Measurements from ENCODE around the gene MICB. TPM values are rescaled to one million over a fixed set of nuclear protein-coding genes. Genes with fewer than 3 reads are reported as not detected.

Gene MICB
- total and polyA plus RNA-seq, 9 of the 15 experiments (the other 6 are each of a cell fraction or from before 2014, with no cell fraction given) = 13.3 to 34.5 (median 19.8) TPM

DNA sequence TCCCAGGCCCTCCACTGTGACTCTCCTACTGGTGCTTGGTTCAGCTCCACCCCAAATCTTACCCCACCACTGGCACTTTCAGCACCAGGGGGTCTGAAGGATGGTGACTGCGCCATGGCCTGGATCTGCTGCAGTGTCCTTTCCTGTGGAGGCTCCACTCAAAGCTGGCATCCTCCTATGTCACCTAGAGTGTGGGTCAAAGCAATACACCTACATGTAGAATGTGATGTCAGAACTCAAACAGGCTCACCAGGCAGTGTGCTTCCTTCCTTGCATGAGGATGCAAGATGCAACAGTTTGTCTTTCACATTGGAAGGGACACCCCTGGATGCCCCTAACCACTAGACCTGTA, 32.8 kb upstream of the MICB start:
- TF ChIP-seq DIDO1 (tag; IDR thresholded peaks at IDR 0.05; ENCODE audit: low read depth) (no peak), ZNF436 (CRISPR knock-in tag; IDR thresholded peaks at IDR 0.05) (no peak), KLF13 (tag; IDR thresholded peaks at IDR 0.05; ENCODE audit: borderline replicate concordance, low read depth) (no peak), ZNF146 (CRISPR knock-in tag; IDR thresholded peaks at IDR 0.05; ENCODE audit: unreplicated experiment) (no peak), POLR2H (tag; IDR thresholded peaks at IDR 0.05; ENCODE audit: low read depth) (no peak), PURB (CRISPR knock-in tag; IDR thresholded peaks at IDR 0.05; ENCODE audit: low read depth) (no peak), SP2 (IDR thresholded peaks at IDR 0.05; ENCODE audit: extremely low read depth, low read depth, low read length, poor library complexity, severe bottlenecking) (no peak), PHF8 (IDR thresholded peaks at IDR 0.05; ENCODE audit: borderline replicate concordance, low read length) (no peak)
- TF ChIP-seq, protein P1, sequence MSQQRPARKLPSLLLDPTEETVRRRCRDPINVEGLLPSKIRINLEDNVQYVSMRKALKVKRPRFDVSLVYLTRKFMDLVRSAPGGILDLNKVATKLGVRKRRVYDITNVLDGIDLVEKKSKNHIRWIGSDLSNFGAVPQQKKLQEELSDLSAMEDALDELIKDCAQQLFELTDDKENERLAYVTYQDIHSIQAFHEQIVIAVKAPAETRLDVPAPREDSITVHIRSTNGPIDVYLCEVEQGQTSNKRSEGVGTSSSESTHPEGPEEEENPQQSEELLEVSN (IDR thresholded peaks at IDR 0.05; ENCODE audit: borderline replicate concordance in 1 of 2, extremely low read depth in 1 of 2, insufficient read depth in 1 of 2, insufficient read length in 1 of 2, low read depth in 1 of 2, low read length in 1 of 2, poor library complexity in 1 of 2, severe bottlenecking in 1 of 2) = no peak
- peaks cover 0 to 6% of the 10 kb centered on the region in 2 experiments; a peak in 3 of 5 replicates for H3K4me1 ChIP-seq (replicated peaks in 1 of 2; ENCODE audit: control insufficient read depth in 2 of 2, insufficient read depth in 2 of 2, low read length in 2 of 2)
- H3K36me3 ChIP-seq (ENCODE audit: control insufficient read depth, insufficient read depth, low read length) = no peaks in the 10 kb centered on the region
- no peak overlapping the region for H3K4me2 ChIP-seq (ENCODE audit: insufficient read depth, low read length)
- H3K27me3 ChIP-seq (ENCODE audit: control insufficient read depth in 2 of 2, insufficient read depth in 2 of 2, low read length in 2 of 2) = peaks cover 32 to 63% of the 10 kb centered on the region in 2 experiments; a peak in 4 of 5 replicates
- no peak for DNase-seq (ENCODE audit: extremely low read depth in 1 of 4, low spot score in 3 of 4)
- no peak overlapping the region for H3K9ac ChIP-seq (ENCODE audit: insufficient read depth in 1 of 2, low read depth in 2 of 2, low read length in 2 of 2)
- H3K4me3 ChIP-seq = no peak overlapping the region
- H3K79me2 ChIP-seq (ENCODE audit: control insufficient read depth, insufficient read depth, low read length) = no peaks in the 10 kb centered on the region
- WGBS (ENCODE audit: insufficient coverage, low coverage, missing lambda C conversion rate) = 0% methylated on average over 1 of the region's 1 CpG
- H3K27ac ChIP-seq (ENCODE audit: extremely low read depth, low read depth, low read length) = no peak overlapping the region
- in situ Hi-C loops (cut with MboI) = no loop called here
- no peaks in the 10 kb centered on the region for H3K9me1 ChIP-seq (ENCODE audit: control insufficient read depth, insufficient read depth, low read length)
- ATAC-seq = no peak
- POLR2A ChIA-PET = no interaction called here
- intact Hi-C loops (cut with micrococcal nuclease) = no loop called here
- CTCF ChIA-PET (ENCODE audit: low intra/inter-chr PET ratio) = no interaction called here
- no peak overlapping the region for H2AFZ ChIP-seq (ENCODE audit: low read depth, low read length)
- no peak for FAIRE-seq
- no peaks in the 10 kb centered on the region for H3K9me3 ChIP-seq (replicated peaks; ENCODE audit: control insufficient read depth, insufficient read depth, low read depth, low read length)
- BruUV-seq (replicated peaks) = no TSS peak
- 0 out of 2 replicates have a peak, but pooled peaks cover 10% of the 10 kb centered on the region for H4K20me1 ChIP-seq (replicated peaks; ENCODE audit: control insufficient read depth, insufficient read depth, low read length)

Measured in K562 (cell line).